ENCODE results near the gene COL23A1.

COL23A1 gene

GRCh38 chr5:178284996-178285395, 305.2 kb downstream of the COL23A1 start:
- no peak overlapping the region for H3K4me3 ChIP-seq (ENCODE audit: low read depth in 1 of 2, low read length in 1 of 2)
- H3K4me1 ChIP-seq (ENCODE audit: control insufficient read depth in 1 of 2, insufficient read depth in 1 of 2, low read depth in 1 of 2, low read length in 1 of 2): peaks cover 3 to 4% of the 10 kb centered on the region in 2 experiments
- no peak for TF ChIP-seq CTCF (IDR thresholded peaks at IDR 0.05)
- H3K9me3 ChIP-seq: peaks cover 4% of the 10 kb centered on the region
- no peaks in the 10 kb centered on the region for H3K36me3 ChIP-seq
- H3K27me3 ChIP-seq: no peaks in the 10 kb centered on the region
- H3K27ac ChIP-seq: no peak overlapping the region

GRCh38 chr5:178284093-178284675, 306.0 kb downstream of the COL23A1 start:
- H3K4me1 ChIP-seq (ENCODE audit: control insufficient read depth in 1 of 2, insufficient read depth in 1 of 2, low read depth in 1 of 2, low read length in 1 of 2): peaks cover 6 to 9% of the 10 kb centered on the region in 2 experiments
- peak; percentile 72 for TF ChIP-seq CTCF (IDR thresholded peaks at IDR 0.05)

GRCh38 chr5:178283520-178283919, 306.7 kb downstream of the COL23A1 start:
- TF ChIP-seq CTCF (IDR thresholded peaks at IDR 0.05): no peak
- Histone ChIP-seq H3K4me1 (ENCODE audit: control insufficient read depth in 1 of 2, insufficient read depth in 1 of 2, low read depth in 1 of 2, low read length in 1 of 2) (peaks cover 6 to 9% of the 10 kb centered on the region in 2 experiments), H3K9me3 (peaks cover 4% of the 10 kb centered on the region), H3K36me3 (no peaks in the 10 kb centered on the region), H3K27ac (no peak overlapping the region), H3K27me3 (no peaks in the 10 kb centered on the region), H3K4me3 (ENCODE audit: low read depth in 1 of 2, low read length in 1 of 2) (no peak overlapping the region)

More at GRCh38 chr5:178284093-178284675, 306.0 kb downstream of the COL23A1 start:
- Histone ChIP-seq H3K4me3 (ENCODE audit: low read depth in 1 of 2, low read length in 1 of 2) (no peak overlapping the region), H3K9me3 (peaks cover 4% of the 10 kb centered on the region), H3K36me3 (no peaks in the 10 kb centered on the region), H3K27me3 (no peaks in the 10 kb centered on the region), H3K27ac (no peak overlapping the region)

- H3K36me3 ChIP-seq: no peaks in the 10 kb centered on the region
- no peak for TF ChIP-seq CTCF (IDR thresholded peaks at IDR 0.05)
- peaks cover 4% of the 10 kb centered on the region for H3K9me3 ChIP-seq
- no peak overlapping the region for H3K4me3 ChIP-seq (ENCODE audit: low read depth in 1 of 2, low read length in 1 of 2)
- H3K27ac ChIP-seq: no peak overlapping the region
- H3K4me1 ChIP-seq (ENCODE audit: control insufficient read depth in 1 of 2, insufficient read depth in 1 of 2, low read depth in 1 of 2, low read length in 1 of 2): peaks cover 6 to 9% of the 10 kb centered on the region in 2 experiments
- H3K27me3 ChIP-seq: no peaks in the 10 kb centered on the region
Measured at GRCh38 chr5:178282391-178282790, 307.8 kb downstream of the COL23A1 start.

GRCh38 chr5:178281331-178281730, 308.9 kb downstream of the COL23A1 start:
- H3K27me3 ChIP-seq: no peaks in the 10 kb centered on the region
- H3K4me1 ChIP-seq (ENCODE audit: control insufficient read depth in 1 of 2, insufficient read depth in 1 of 2, low read depth in 1 of 2, low read length in 1 of 2): peaks cover 6 to 9% of the 10 kb centered on the region in 2 experiments
- no peaks in the 10 kb centered on the region for H3K36me3 ChIP-seq
- peaks cover 4% of the 10 kb centered on the region for H3K9me3 ChIP-seq
- H3K27ac ChIP-seq: no peak overlapping the region
- no peak overlapping the region for H3K4me3 ChIP-seq (ENCODE audit: low read depth in 1 of 2, low read length in 1 of 2)
- TF ChIP-seq CTCF (IDR thresholded peaks at IDR 0.05): no peak

Measured in neutrophil (primary cell).